ENCODE data around the gene SEMA5B. TPM values are rescaled to one million over a fixed set of nuclear protein-coding genes. Genes with fewer than 3 reads are reported as not detected.

Gene SEMA5B
- total RNA-seq, 1 experiment from 2014 or later = not detected

DNA sequence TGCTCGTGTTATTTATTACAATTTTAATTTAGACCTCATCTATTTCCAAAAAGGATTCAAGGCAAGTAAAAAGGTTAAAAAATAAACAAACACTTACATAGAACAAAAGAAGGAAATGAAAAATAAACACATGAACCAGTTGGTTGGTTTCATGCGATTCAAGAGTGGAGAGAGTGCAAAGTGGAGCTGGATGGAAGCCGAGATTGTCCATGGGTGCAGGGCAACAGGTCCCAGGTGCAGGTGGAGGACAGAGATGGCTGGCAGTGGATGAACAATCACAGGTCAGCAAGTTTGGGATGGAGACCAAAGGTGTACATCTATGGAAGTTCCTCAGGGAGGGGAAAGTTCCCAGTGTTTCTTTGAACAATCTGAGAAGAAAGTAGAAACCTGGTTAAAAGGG, 11.6 kb upstream of the SEMA5B start:
- Histone ChIP-seq H3F3A (ENCODE audit: insufficient read depth, low read depth) (0 out of 2 replicates have a peak, but pooled peaks cover 5% of the 10 kb centered on the region), H3K79me2 (ENCODE audit: low read depth) (no peaks in the 10 kb centered on the region), H3K9me2 (ENCODE audit: insufficient read depth) (no peaks in the 10 kb centered on the region), H4K20me1 (ENCODE audit: insufficient read depth) (no peaks in the 10 kb centered on the region), H3K27ac (no peak overlapping the region), H3K9me3 (ENCODE audit: insufficient read depth, low read depth) (no peaks in the 10 kb centered on the region), H3K36me3 (ENCODE audit: low read depth) (no peaks in the 10 kb centered on the region), H3K27me3 (ENCODE audit: insufficient read depth, low read depth) (no peaks in the 10 kb centered on the region; the same call in 1 of the 2 replicates), H3K4me3 (no peak overlapping the region), H2AFZ (no peak overlapping the region), H3K4me1 (replicated peaks; ENCODE audit: insufficient read depth) (peaks cover 12% of the 10 kb centered on the region), H3K4me2 (no peak overlapping the region)
- no TSS peak for BruUV-seq (replicated peaks)
- TF ChIP-seq, protein P1, sequence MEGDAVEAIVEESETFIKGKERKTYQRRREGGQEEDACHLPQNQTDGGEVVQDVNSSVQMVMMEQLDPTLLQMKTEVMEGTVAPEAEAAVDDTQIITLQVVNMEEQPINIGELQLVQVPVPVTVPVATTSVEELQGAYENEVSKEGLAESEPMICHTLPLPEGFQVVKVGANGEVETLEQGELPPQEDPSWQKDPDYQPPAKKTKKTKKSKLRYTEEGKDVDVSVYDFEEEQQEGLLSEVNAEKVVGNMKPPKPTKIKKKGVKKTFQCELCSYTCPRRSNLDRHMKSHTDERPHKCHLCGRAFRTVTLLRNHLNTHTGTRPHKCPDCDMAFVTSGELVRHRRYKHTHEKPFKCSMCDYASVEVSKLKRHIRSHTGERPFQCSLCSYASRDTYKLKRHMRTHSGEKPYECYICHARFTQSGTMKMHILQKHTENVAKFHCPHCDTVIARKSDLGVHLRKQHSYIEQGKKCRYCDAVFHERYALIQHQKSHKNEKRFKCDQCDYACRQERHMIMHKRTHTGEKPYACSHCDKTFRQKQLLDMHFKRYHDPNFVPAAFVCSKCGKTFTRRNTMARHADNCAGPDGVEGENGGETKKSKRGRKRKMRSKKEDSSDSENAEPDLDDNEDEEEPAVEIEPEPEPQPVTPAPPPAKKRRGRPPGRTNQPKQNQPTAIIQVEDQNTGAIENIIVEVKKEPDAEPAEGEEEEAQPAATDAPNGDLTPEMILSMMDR (conservative IDR thresholded peaks at IDR 0.05) = no peak
- TF ChIP-seq EZH2 (IDR thresholded peaks at IDR 0.05; ENCODE audit: low read depth) = no peak
- ChIA-PET CTCF (no interaction called here), POLR2A (ENCODE audit: unreplicated experiment) (no interaction called here)
- intact Hi-C loops (cut with micrococcal nuclease; ENCODE audit: unreplicated experiment) = no loop called here
- DNase-seq = no peak

DNA sequence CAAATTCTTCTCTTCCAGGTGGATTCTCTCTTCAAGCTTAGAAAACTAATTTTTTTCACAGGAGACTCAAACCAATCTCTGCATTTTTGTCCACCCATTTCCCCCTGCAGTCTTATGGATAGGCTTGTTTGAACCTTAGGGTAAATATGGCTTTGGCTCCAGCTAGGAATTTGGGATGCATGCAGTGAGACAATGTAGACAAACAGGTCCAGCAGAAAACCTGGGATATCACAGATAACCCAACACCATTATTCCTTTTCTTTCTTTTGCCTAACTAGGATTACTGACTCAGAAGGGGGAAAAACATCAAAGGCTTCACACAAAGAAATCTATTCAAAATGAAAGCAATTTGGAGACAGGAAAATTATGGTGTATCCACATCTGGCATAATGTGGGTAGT, 11.2 kb upstream of the SEMA5B start:
- Histone ChIP-seq H3K4me2 (no peak overlapping the region), H2AFZ (no peak overlapping the region), H3K27ac (no peak overlapping the region), H3K4me1 (replicated peaks; ENCODE audit: insufficient read depth) (peaks cover 12% of the 10 kb centered on the region), H3K27me3 (ENCODE audit: insufficient read depth, low read depth) (no peaks in the 10 kb centered on the region; the same call in 1 of the 2 replicates), H3K4me3 (no peak overlapping the region), H3F3A (ENCODE audit: insufficient read depth, low read depth) (0 out of 2 replicates have a peak, but pooled peaks cover 5% of the 10 kb centered on the region), H3K9me2 (ENCODE audit: insufficient read depth) (no peaks in the 10 kb centered on the region), H3K79me2 (ENCODE audit: low read depth) (no peaks in the 10 kb centered on the region), H3K9me3 (ENCODE audit: insufficient read depth, low read depth) (no peaks in the 10 kb centered on the region), H4K20me1 (ENCODE audit: insufficient read depth) (no peaks in the 10 kb centered on the region), H3K36me3 (ENCODE audit: low read depth) (no peaks in the 10 kb centered on the region)
- POLR2A ChIA-PET (ENCODE audit: unreplicated experiment) = interaction anchor here (0.7 kb wide), 1 partner anchor 1272 kb away, joined by 3 read pairs; no protein-coding TSS in a partner anchor
- intact Hi-C loops (cut with micrococcal nuclease; ENCODE audit: unreplicated experiment) = no loop called here
- BruUV-seq (replicated peaks) = no TSS peak
- TF ChIP-seq EZH2 (IDR thresholded peaks at IDR 0.05; ENCODE audit: low read depth) = no peak
- TF ChIP-seq, protein P1 (conservative IDR thresholded peaks at IDR 0.05) = no peak
- CTCF ChIA-PET = no interaction called here
- DNase-seq = no peak

DNA sequence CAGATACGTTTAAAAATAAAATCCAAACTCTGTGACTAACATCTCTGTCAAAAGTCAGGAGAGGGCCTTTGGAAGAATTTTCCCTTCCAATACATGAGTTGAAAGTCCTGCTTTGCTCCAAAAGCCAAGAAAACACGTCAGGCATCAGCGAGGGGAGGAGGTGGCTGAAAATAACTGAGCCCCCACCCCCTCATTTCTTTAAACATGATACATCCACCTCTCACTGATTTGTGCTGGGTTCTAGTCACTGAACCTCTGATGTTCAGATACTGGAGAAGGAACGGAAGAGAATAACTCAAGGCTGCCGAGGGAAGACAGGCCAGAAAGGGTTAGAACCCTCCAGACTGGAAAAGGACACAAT, 9.4 kb upstream of the SEMA5B start:
- TF ChIP-seq, protein P1 (conservative IDR thresholded peaks at IDR 0.05) = no peak
- TF ChIP-seq EZH2 (IDR thresholded peaks at IDR 0.05; ENCODE audit: low read depth) = no peak
- Histone ChIP-seq H3K4me3 (no peak overlapping the region), H3K9me3 (ENCODE audit: insufficient read depth, low read depth) (no peaks in the 10 kb centered on the region), H4K20me1 (ENCODE audit: insufficient read depth) (no peaks in the 10 kb centered on the region), H3K4me2 (no peak overlapping the region; the same call in 1 of the 2 replicates), H3F3A (ENCODE audit: insufficient read depth, low read depth) (0 out of 2 replicates have a peak, but pooled peaks cover 5% of the 10 kb centered on the region), H3K27ac (no peak overlapping the region), H3K27me3 (ENCODE audit: insufficient read depth, low read depth) (no peaks in the 10 kb centered on the region), H3K36me3 (ENCODE audit: low read depth) (no peaks in the 10 kb centered on the region), H3K9me2 (ENCODE audit: insufficient read depth) (no peaks in the 10 kb centered on the region), H2AFZ (no peak overlapping the region), H3K4me1 (replicated peaks; ENCODE audit: insufficient read depth) (peaks cover 12% of the 10 kb centered on the region), H3K79me2 (ENCODE audit: low read depth) (no peaks in the 10 kb centered on the region)
- CTCF ChIA-PET = no interaction called here
- no peak for DNase-seq
- intact Hi-C loops (cut with micrococcal nuclease; ENCODE audit: unreplicated experiment) = no loop called here
- BruUV-seq (replicated peaks) = no TSS peak
- POLR2A ChIA-PET (ENCODE audit: unreplicated experiment) = no interaction called here

Data from PC-9 (cell line).